GM18505 (cell line): Measurements from ENCODE around the gene VPS37C.
A peak's percentile ranks its signal among the peaks of the same experiment; 100 is the strongest.
"Not testable (repeated sequence)": the region's sequence is repeated elsewhere in the genome, so short reads cannot be mapped to it uniquely, and the experiment has no call there.

Source experiments
- ATAC-seq: cut with Tn5 transposase; IDR thresholded peaks from one replicate; pipeline ENCODE4 v1.9.1; 2021; ENCODE audit not compliant: unreplicated experiment
- POLR2A ChIP-seq: IDR thresholded peaks from 4 replicates; pipeline ENCODE4 v1.6.1; 2011; ENCODE audit warnings: borderline replicate concordance; ENCODE audit not compliant: insufficient read depth, insufficient read length; ENCODE audit errors: extremely low read depth

The VPS37C gene

DNA sequence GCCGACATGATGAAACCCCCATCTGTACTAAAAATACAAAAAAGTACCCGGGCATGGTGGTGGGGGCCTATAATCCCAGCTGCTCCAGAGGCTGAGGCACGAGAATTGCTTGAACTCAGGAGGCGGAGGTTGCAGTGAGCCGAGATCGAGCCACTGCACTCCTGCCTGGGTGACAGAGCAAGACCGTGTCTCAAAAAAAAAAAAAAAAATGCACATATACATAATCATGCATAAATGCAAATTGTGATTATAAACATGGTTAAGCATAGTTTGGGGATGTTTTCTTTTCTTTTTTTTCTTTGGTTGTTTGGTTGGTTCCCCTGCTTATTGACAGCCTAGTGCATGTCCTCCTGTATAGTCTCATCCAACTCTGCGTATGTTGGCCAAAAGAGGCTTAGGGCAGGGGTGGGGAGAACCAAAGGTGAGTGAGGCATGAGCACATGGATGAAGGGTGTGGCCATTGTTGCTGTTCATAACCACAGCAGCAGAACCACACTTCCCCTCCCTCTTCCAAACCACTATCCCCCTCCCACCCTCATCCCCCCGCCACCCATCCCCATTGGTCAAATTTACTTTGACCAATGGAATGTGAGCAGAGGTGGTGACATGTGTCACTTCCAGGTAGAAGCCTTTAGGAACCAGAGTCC is 6.9 kb upstream of the VPS37C start:
- no peak for ATAC-seq

DNA sequence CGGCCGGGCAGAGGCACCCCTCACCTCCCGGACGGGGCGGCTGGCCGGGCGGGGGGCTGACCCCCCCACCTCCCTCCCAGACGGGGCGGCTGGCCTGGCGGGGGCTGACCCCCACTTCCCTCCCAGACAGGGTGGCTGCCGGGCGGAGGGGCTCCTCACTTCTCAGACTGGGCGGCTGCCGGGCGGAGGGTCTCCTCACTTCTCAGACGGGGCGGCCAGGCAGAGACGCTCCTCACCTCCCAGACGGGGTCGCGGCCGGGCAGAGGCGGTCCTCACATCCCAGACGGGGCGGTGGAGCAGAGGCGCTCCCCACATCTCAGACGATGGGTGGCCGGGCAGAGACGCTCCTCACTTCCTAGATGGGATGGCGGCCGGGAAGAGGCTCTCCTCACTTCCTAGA is 5.1 kb upstream of the VPS37C start:
- ATAC-seq = not testable (repeated sequence)

More for the DNA sequence above, 6.9 kb upstream of the VPS37C start:
- no peak for TF ChIP-seq POLR2A

DNA sequence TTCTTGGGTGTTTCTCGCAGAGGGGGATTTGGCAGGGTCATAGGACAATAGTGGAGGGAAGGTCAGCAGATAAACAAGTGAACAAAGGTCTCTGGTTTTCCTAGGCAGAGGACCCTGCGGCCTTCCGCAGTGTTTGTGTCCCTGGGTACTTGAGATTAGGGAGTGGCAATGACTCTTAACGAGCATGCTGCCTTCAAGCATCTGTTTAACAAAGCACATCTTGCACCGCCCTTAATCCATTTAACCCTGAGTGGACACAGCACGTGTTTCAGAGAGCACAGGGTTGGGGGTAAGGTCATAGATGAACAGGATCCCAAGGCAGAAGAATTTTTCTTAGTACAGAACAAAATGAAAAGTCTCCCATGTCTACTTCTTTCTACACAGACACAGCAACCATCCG is 4.6 kb upstream of the VPS37C start:
- not testable (repeated sequence) for ATAC-seq

DNA sequence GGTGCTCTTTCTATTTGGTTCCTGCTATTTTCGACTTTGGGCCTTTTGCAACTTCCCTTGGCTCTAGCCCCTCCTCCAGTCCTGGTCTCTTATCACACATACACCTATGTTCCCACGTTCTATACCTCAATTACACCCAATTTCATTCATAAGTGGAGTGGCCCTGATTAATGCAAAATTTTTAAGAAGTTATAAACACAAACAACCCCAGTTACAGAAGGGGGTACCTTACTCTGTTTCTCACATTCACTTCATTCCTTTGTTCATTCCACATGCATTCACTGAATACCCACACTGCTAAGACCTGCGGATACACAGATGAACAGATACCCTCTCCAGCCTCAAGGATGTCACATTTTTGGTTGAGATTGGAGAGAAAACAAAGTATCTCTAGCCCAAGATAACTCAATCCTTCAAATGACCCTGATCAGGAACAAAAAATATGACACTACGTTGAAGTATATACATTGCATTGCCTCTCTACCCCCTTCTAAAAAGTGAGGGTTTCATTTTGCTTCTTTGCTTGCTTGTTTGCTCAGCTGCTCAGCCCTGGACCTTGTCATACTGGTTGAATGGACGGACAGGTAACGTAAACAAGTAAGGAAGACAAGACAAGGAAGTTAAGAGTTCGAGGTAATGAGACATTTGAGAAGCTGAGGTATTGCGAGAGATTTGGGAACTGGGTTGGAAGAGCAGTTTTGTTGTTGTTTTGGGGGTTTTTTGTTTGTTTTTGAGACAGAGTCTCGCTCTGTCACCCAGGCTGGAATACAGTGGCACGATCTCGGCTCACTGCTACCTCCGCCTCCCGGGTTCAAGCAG is 3.6 kb upstream of the VPS37C start:
- no peak for ATAC-seq
- TF ChIP-seq POLR2A = peak; percentile 7

DNA sequence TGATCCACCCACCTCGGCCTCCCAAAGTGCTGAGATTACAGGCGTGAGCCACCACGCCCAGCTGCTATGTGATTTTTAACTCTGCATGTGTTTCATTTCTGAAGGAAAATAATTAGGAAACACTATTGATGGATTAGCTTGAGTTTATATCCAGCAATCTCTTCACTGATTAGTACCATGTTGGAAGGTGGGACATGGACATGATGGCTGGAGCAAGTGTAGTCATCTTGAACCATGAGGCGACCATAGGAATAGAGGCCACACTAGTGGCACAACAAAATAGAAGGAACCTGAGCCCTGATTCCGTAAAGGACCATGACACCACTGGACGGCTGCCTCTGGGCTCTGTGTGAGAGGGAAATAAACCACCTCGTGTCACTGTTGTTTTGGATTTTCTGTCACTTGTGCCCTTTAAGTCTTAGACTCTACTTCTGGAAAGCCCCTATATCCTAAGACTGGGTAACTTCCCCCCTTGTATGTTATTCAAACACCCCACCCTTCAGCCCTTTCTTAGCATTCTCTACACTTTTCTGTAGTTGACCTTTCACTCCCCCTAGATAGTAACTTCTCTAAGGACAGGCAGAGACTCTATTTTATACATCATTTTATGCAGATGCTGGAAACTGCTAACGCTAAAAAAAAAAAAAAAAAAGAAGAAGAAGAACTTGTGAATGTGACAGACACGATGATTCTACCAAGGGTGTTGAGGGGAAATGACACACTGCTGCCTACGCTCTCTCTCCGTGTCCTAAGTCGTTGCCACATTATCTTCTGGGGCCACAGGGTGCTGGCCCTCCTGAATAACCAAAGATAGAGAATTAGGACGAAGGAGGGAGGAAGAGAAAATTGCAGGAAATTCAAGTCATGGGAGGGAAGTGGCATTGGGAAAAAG is 2.7 kb upstream of the VPS37C start:
- TF ChIP-seq POLR2A = peak; percentile 24
- no peak for ATAC-seq

DNA sequence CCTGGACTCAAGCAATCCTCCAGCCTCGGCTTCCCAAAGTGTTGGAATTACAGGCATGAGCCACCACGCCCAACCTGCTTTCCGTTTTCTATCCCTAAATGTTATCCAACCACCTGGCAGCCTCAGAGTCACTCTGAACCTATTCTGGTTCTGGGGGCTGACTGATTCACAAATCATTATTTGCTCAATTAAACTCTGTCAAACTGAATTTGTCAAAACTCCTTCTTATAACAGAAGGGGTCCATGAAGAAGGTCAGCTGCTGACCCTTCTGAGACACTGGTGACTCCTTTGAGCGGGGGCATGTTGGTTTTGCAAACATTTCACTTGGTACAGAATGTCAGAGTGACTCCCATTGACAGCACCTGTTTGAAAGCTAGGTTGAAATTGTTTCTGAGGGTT is 1.8 kb upstream of the VPS37C start:
- no peak for TF ChIP-seq POLR2A
- ATAC-seq = no peak

DNA sequence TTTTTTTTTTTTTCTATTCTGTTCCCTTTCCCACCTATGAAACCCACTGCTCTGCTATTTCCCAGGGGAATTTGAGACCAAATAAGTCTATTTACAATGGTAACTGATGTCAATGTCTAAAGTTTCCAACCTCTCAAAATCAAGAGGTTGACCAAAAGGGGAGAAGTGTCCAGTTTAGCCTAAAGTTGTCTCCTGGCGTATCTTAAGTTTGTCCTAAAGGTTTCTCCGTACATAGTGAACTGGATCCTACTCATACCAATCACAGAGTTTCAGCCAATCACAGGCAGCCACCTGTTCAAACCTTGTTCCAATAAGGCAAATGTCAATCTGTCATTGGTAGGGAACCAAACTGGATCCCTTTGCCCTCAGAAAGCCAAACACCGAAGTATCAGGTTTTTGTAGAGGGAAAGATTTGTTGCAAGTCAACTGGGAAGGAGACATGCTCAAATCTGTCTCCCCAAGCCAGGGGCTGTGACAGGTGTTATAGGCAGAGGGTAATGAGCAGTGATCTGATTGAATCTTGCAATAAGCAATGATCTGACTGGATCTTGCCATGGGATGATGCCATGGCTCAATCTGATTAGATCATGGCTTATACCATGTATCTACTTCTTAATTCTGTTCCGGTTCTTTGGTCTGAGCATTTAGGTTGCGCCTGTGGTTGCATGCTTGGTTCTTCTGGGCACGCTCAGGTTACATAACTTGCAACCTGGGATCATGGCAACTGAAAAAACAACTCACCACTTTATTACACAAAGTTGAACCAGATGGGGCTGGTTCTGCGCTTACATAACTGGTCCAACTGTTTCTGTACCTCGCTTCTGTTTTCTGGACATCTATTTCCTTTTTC is 1.1 kb upstream of the VPS37C start:
- no peak for ATAC-seq
- no peak for TF ChIP-seq POLR2A

DNA sequence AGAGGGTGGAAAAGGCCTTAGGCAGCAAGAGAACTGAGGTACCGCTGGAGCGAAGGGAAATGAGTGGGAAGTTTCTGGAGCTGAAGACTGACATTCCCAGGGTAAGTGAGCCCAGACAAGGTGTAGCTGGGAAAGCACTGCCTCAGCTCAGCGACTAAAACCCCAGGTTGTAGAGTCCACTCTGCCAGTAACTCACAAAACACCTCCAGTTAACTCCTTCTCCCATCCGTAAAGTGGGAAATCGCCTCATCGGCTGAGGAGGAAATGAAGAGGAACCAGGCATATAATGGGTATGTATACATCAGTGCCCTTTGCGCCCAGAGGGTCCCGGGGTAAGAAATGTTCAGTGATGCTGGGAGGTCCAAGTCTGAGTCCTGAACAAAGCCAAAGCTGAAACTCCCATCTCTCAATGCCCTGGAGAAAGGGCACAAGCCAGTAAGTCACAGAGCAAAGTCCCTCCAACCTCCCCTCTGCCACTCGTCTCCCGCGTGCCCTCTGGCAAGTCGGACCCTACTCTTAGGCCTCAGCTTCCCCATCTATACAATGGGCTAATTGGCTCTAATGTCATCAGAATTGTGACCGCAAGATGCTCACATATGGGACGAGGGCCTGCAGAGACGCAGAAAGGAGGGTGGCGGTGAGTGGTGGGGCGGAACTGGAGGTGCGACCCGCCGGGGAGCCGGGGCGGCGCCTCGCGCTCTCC is 588 bp downstream of the VPS37C start:
- peak; percentile 65 for TF ChIP-seq POLR2A
- ATAC-seq = no peak

DNA sequence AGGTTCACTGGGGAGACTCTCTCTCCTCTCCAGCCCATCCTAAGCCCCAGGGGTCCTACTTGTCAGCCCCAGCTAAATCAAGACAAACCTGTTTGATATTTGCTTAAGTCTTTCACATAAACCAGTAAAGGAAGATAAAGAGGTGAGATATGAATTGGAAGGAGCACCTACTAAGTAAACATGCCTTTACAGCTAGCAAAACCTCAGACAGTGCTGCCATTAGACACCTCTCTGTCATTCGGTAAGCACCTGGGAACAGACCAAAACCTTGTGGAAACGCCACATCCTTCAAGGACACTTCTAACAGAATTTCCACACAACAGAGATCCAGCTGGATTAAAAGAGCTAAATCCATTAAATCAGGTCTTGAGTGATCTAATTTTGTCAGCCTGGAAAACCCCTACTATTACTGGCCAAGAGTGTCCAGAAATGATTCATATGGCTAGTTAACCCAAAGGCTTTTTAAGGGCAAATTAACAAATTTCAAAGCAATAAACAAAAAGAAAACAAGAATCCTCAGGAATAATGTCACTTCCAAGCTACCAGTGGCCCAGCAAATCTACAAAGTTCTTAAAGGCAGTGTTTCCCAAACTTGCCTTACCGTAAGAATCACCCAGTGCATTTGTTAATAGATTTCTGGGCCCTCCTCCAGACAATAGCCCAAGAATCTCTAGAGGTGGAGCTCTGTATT is 2.4 kb downstream of the VPS37C start:
- TF ChIP-seq POLR2A = no peak
- no peak for ATAC-seq

DNA sequence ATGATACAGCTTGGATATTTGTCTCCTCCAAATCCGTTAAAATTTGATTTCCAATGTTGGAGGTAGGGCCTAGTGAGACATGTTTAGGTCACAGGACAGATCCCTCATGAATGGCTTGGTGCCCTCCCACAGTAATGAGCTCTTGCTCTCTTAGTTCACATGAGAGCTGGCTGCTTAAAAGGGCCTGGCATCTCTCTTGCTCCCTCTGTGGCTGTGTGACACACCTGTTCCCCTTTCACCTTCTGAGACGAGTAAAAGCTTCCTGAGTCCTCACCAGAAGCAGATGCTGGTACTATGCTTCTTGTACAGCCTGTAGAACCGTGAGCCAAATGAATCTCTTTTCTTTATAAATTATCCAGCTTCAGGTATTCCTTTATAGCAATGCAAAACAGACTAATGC is 3.5 kb downstream of the VPS37C start:
- no peak for ATAC-seq

DNA sequence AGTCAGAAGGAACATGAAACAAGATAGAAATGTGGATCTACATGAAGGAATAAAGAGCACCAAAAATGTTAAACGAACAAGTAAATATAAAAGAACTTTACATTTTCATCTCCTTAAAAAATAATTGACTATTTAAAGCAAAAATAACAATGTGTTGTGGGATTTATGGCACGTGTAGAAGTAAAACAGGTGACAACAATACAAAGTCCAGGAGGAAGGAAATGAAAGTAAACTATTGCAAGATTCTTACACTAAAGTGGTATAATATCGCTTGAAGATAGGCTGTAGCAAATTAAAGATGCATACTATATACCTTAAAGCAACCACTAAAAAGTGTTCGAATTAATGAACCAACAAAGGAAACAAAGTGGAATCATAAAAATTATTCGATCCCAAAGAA is 5.5 kb downstream of the VPS37C start:
- ATAC-seq = no peak
- no peak for TF ChIP-seq POLR2A

More for the DNA sequence above, 3.5 kb downstream of the VPS37C start:
- no peak for TF ChIP-seq POLR2A

DNA sequence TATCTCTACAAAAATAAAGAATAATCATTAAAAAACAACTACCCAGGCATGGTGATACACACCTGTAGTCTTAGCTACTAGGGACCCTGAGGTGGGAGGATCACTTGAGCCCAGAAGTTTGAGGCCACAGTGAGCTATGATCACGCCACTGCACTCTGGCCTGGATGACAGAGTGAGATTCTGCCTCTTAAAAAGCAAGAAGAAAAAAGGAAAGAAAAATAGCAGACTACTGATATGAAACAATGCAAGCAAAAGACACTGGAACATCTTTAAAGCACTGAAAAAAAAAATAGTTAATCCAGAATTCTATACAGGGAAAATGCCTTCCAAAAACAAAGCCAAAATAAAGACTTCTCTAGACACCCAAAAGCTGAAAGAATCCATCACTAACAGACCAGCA is 5.9 kb downstream of the VPS37C start:
- ATAC-seq = no peak

More for the DNA sequence above, 5.9 kb downstream of the VPS37C start:
- no peak for TF ChIP-seq POLR2A
